A673 (cell line): ENCODE data around the gene SPATA24.

Source experiments
- EZH2 ChIP-seq: fragments of 200-600 bp; sonication (generic); IDR thresholded peaks from 2 replicates; pipeline ENCODE4 v1.6.1; 2017; ENCODE audit warnings: borderline replicate concordance, low read depth, mild to moderate bottlenecking, mixed read lengths, antibody characterized with exemption, low read length; ENCODE audit not compliant: poor library complexity, severe bottlenecking
- TF ChIP-seq, protein P1 (sequence below): fragments of 300-800, 200-600 bp; sonication (generic); conservative IDR thresholded peaks from 2 replicates; pipeline ENCODE4 v1.5.1; 2017; ENCODE audit warnings: low read depth, mild to moderate bottlenecking, antibody characterized with exemption, low read length, moderate library complexity, mixed read lengths

GRCh38 chr5:139382807-139383206 is 21.1 kb downstream of the SPATA24 start:
- TF ChIP-seq, protein P1, sequence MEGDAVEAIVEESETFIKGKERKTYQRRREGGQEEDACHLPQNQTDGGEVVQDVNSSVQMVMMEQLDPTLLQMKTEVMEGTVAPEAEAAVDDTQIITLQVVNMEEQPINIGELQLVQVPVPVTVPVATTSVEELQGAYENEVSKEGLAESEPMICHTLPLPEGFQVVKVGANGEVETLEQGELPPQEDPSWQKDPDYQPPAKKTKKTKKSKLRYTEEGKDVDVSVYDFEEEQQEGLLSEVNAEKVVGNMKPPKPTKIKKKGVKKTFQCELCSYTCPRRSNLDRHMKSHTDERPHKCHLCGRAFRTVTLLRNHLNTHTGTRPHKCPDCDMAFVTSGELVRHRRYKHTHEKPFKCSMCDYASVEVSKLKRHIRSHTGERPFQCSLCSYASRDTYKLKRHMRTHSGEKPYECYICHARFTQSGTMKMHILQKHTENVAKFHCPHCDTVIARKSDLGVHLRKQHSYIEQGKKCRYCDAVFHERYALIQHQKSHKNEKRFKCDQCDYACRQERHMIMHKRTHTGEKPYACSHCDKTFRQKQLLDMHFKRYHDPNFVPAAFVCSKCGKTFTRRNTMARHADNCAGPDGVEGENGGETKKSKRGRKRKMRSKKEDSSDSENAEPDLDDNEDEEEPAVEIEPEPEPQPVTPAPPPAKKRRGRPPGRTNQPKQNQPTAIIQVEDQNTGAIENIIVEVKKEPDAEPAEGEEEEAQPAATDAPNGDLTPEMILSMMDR: no peak
- TF ChIP-seq EZH2: no peak
